ENCODE data around the gene XYLT1.

DNA sequence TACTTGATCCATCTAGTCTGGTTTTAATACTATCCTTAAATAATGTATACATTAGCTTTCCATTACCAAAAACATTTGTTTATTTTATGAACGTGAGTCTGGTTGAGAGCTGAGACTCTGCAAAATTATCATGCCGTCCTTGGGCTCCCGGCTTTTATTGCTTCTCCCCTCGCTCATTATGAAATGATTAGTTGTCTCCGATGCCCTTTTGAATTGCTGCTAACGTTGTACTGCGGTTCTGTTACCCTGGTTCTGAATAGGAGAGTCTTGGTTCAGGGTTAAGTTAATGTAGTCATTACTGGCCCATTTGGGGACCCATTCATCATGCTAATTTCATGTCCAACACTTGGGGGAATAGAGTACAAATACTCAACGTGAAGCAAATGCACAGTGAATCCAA is 12.8 kb downstream of the XYLT1 start:
- no peak for TF ChIP-seq POLR2AphosphoS5 (IDR thresholded peaks at IDR 0.05; ENCODE audit: low read depth, low read length)
- TF ChIP-seq POLR2A (IDR thresholded peaks at IDR 0.05; ENCODE audit: low read depth, low read length) = no peak
- no peak for TF ChIP-seq TAF1 (IDR thresholded peaks at IDR 0.05; ENCODE audit: low read depth, low read length)
